GM21737 (cell line): ENCODE data around the gene ZNF554.
"Not testable (repeated sequence)": the region's sequence is repeated elsewhere in the genome, so short reads cannot be mapped to it uniquely, and the experiment has no call there.

ENCODE experiments used
- ATAC-seq: cut with Tn5 transposase; IDR thresholded peaks from one replicate; pipeline ENCODE4 v1.9.1; 2021; ENCODE audit warnings: mild to moderate bottlenecking, moderate library complexity; ENCODE audit not compliant: unreplicated experiment

Gene ZNF554

DNA sequence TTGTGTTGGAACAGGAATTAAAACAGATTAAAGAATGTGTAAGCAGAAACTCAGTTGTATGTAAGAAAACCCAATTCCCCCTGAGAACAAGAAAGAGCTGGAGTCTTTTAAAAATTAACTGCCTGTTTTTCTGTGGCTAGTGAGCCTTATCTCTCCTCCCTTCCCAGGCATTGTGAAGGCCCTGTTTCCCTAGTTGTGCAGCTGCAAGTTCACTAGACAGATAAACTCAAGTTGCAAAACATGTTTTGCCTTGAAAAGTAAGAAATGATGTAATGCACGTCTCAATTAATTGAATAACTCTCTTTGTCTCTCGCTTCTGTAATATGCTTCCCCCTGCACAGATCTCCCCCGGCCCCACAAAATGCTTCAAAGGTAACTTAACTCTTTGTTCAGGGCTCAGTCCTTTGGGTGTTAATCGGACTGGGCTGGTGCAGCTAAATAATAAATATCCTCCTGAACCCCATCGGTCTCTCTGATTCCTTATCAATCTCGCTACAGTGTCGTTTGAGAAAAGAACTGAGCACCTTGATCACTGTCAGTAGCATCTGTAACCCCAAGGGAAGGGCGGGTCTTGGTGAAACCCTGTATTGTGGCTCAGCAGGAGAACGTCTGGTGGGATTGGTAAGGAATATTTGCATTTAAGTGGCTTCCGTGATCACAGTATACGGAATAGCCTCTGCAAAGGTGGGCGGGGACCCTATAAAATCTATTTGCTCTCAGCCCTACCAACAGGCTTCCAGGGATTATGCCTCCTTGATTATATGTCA lies 45.8 kb downstream of the ZNF554 start:
- no peak for ATAC-seq

DNA sequence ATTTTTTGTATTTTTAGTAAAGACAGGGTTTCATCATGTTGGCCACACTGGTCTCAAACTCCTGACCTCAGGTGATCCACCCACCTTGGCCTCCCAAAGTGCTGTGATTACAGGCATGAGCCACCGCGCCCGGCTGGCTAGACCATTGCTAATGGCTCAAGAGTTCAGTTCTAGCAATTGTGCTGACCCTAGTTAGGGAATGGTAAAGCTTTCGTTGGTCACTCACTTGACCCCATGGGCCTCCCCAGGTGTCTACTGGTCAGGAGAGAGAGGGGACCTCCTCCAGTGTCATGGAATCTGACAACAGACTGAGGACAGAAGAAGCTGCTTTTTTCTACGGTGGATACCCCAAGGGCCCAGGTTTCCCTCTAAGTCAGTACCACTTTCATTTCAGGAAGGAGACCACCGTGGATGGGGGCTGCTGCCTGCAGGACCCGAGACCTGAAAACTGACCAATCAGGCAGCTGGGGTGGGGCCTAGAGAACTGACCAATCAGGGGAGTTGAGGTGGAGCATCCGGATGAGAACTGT lies 46.9 kb downstream of the ZNF554 start:
- no peak for ATAC-seq

DNA sequence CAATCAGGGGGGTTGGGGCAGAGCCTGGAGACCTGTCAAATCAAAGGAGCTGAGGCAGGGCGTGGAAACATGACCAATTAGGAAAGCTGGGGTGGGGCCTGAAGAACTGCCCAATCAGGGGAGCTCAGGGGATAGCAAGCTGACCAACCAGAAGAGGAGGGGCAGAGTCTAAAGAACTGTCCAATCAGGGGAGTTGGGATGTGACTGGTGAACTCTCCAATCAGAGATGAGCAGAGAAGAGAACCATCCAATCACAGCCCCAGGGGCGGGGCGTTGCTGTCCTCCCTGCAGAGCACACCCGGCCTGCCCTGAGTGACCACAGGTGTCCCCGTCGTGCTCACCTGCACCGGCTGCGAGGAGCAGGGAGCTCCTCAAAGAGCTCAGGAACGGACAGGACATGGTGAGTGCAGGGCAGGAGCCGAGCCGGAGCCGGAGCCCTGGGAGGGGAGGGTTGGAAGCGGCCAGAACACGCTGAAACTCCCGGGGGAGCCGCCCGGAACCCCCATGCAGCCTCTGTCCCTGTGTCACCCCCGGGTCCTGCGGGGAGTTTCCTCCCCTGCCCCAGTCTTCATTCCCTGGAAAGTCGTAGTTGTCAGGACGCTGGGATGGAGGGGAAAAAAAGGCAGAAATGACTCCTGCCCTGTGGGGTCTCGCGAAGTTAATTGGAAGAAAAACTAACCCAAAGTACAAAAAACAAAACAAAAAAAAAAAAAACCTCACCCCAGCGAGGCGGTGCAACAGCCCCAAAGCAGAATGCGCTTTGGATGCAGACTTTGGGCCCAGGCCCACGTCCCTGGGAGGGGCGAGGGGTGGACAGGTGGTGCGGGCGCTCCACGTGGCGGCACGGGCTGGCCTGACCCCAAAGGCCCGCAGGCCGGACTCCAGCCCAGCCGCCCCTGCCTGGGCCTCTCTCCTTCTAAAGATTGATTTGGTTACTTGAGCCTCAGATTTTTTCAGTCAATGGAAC lies 47.6 kb downstream of the ZNF554 start, which contains the start of gene ZNF556:
ZNF556 (plus strand) TSS at position 311 of the 967 bp plus-strand sequence; CDS start at position 398, 87 bp downstream.
- ATAC-seq = no peak

DNA sequence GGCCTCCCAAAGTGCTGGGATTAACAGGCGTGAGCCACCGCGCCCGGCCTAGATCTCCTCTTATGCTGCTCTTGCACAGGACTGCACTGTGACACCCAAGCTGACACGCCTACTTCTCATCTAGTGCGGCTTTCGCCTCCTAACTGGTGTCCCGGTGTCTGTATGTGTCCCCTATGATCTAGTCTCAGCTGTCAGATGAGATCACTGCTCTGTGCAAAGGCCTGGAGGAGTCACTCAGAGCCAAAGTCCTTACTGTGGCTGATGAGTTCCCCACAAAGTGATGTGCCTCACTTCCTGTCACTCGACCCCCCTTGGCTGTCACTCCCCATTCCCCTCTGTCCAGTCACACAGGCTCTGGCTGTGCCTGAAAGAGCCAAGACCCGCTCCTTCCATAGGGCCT lies 50.0 kb downstream of the ZNF554 start:
- ATAC-seq = no peak

DNA sequence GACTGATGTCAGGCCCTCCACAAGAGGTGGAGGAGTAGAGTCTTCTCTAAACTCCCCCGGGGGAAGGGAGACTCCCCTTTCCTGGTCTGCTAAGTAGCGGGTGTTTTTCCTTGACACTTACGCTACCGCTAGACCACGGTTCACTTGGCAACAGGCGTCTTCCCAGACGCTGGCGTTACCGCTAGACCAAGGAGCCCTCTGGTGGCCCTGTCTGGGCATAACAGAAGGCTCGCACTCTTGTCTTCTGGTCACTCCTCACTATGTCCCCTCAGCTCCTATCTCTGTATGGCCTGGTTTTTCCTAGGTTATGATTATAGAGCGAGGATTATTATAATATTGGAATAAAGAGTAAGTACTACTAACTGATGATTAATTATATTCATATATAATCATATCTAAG lies 52.5 kb downstream of the ZNF554 start:
- not testable (repeated sequence) for ATAC-seq

DNA sequence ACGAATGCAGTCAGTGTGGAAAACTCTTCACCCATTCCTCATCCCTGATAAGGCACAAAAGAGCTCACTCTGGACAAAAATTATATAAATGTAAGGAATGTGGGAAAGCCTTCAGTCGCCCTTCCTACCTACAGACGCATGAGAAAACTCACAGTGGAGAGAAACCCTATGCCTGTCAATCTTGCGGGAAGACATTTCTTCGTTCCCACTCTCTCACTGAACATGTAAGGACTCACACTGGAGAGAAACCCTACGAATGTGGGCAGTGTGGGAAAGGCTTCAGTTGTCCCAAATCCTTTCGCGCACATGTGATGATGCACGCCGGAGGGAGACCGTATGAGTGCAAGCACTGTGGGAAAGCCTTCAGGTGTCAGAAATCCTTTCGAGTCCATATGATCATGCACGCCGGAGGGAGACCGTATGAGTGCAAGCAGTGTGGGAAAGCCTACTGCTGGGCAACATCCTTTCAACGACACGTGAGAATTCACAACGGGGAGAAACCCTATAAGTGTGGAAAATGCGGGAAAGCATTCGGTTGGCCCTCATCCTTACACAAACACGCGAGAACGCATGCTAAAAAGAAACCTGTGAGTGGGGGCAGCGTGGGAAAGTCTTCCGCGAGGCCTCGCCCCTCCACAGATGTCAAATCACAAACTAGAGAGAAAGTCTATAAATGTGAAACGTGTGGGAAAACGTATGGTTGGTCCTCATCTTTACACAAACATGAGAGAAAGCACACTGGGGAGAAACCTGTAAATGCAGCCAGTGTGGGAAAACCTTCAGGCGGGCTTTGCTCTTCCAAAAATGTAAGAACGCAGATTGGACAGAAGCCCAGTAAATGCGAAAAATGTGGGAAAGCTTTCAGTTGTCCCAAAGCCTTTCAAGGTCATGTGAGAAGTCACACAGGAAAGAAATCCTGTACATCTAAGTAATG lies 58.0 kb downstream of the ZNF554 start:
- no peak for ATAC-seq

DNA sequence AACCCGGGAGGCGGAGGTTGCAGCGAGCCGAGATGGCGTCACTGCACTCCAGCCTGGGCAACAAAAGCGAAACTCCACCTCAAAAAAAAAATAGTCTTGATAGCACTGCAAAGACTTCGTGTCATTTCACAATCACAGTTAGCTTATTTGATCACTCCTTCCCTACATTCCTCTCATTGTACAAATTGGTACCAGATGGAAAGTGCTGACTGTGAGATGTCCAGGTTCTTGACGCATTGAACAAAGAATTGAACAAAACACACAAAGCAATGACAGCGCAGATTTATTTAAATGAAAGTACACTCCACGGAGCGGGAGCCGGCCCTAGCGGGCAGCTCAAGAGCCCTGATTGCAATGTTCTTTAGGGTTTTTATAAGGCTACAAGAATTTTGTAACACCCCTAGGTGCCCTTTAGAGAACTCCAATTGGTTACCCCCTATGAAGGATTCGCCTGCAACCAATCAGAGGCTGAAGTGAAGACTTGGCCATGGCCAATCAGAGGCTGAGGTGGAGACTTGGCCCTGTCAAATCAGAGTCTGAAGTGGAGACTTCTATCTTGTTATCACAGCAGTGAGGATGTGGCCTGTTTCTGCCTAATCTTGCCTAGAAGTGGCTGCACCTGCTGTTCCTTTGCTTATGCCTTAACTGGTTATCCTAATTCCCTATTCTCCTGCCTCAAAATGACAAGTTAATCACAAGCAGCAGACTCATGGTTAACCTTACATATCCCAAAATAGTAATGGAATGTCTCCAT lies 64.2 kb downstream of the ZNF554 start:
- no peak for ATAC-seq

DNA sequence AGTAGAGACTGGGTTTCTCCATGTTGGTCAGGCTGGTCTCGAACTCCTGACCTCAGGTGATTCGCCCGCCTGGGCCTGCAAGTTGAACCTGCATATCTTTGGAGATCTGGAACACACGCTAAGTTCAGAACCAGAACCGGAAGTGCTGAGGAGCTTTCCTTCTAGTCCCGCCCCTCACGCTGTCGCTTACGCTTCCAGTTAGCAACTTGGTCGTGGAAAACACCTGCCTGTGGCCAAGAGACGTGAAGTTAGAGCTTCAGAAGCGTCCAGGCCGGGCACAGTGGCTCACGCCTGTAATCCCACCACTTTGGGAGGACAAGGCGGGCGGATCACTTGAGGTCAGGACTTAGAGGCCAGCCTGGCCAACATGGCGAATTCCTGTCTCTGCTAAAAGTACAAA lies 66.1 kb downstream of the ZNF554 start:
- no peak for ATAC-seq
